WTC11 (cell line): Measurements from ENCODE around the gene ARSB. TPM values are rescaled to one million over a fixed set of nuclear protein-coding genes. Genes with fewer than 3 reads are reported as not detected.

ENCODE experiments used
- ATAC-seq: fragments of 200-7000 bp; cut with Tn5 transposase; 2 replicates; pipeline ENCODE4 v1.10.0; 2021; ENCODE audit warnings: mild to moderate bottlenecking, moderate library complexity
- CTCF ChIA-PET: fragments of 300-600 bp; sonication (Branson Sonifier 250); formaldehyde crosslinking; loops from one replicate; lab custom pipeline; 2021; ENCODE audit warnings: antibody characterized with exemption; lab: Charles Lee
- POLR2A ChIA-PET: fragments of 350-600 bp; sonication (Branson Sonifier 250); formaldehyde crosslinking; loops from one replicate; lab custom pipeline; 2021; ENCODE audit warnings: antibody characterized with exemption; lab: Charles Lee
- DNase-seq: peaks from one replicate; pipeline ENCODE4 v3.0.0; 2021; ENCODE audit warnings: low spot score
- H3K27ac Mint-ChIP-seq: 2 replicates; pipeline ENCODE4 v1.8.0; 2021; ENCODE audit warnings: mixed read lengths
- H3K27me3 Mint-ChIP-seq: 2 replicates; pipeline ENCODE4 v1.8.0; 2021; ENCODE audit warnings: low read depth, mild to moderate bottlenecking, moderate library complexity, mixed read lengths
- H3K36me3 Mint-ChIP-seq: 2 replicates; pipeline ENCODE4 v1.8.0; 2021; ENCODE audit warnings: mixed read lengths
- H3K4me1 Mint-ChIP-seq: 2 replicates; pipeline ENCODE4 v1.8.0; 2022; ENCODE audit warnings: mixed read lengths
- H3K4me3 Mint-ChIP-seq: 2 replicates; pipeline ENCODE4 v1.8.0; 2021; ENCODE audit warnings: mild to moderate bottlenecking, moderate library complexity, mixed read lengths
- H3K9me3 Mint-ChIP-seq: 2 replicates; pipeline ENCODE4 v1.8.0; 2021; ENCODE audit warnings: mixed read lengths
- ARID4B ChIP-seq: sonication (generic); formaldehyde crosslinking; IDR thresholded peaks from 2 replicates; pipeline ENCODE4 v1.8.0; 2023; ENCODE audit warnings: missing genetic modification reagents, mild to moderate bottlenecking, borderline replicate concordance
- CREB1 ChIP-seq: sonication (generic); formaldehyde crosslinking; IDR thresholded peaks from 2 replicates; pipeline ENCODE4 v1.8.0; 2023; ENCODE audit warnings: mild to moderate bottlenecking, missing genetic modification reagents
- CREM ChIP-seq: sonication (generic); formaldehyde crosslinking; IDR thresholded peaks from 2 replicates; pipeline ENCODE4 v1.8.1; 2022; ENCODE audit warnings: mild to moderate bottlenecking, missing genetic modification reagents, moderate library complexity
- ELF4 ChIP-seq: sonication (generic); formaldehyde crosslinking; IDR thresholded peaks from 2 replicates; pipeline ENCODE4 v1.8.1; 2022; ENCODE audit warnings: low read depth, mild to moderate bottlenecking, moderate library complexity, missing genetic modification reagents
- FOXJ3 ChIP-seq: sonication (generic); formaldehyde crosslinking; IDR thresholded peaks from 2 replicates; pipeline ENCODE4 v1.9.0; 2021; ENCODE audit warnings: missing genetic modification reagents, mild to moderate bottlenecking, borderline replicate concordance
- GABPB1 ChIP-seq: sonication (generic); formaldehyde crosslinking; IDR thresholded peaks from 2 replicates; pipeline ENCODE4 v1.8.1; 2023; ENCODE audit warnings: mild to moderate bottlenecking, missing genetic modification reagents
- HMGA2 ChIP-seq: fragments of 250-450 bp; sonication (Bioruptor Pico); IDR thresholded peaks from 2 replicates; pipeline ENCODE4 v1.4.0; 2021; ENCODE audit warnings: mild to moderate bottlenecking, moderate library complexity
- JUN ChIP-seq: sonication (generic); formaldehyde crosslinking; IDR thresholded peaks from 2 replicates; pipeline ENCODE4 v1.8.0; 2023; ENCODE audit warnings: mild to moderate bottlenecking, missing genetic modification reagents
- KAT7 ChIP-seq: sonication (generic); formaldehyde crosslinking; IDR thresholded peaks from 2 replicates; pipeline ENCODE4 v1.8.1; 2023; ENCODE audit warnings: missing genetic modification reagents, mild to moderate bottlenecking, borderline replicate concordance
- NFYB ChIP-seq: sonication (generic); formaldehyde crosslinking; conservative IDR thresholded peaks from 2 replicates; pipeline ENCODE4 v1.8.0; 2022; ENCODE audit warnings: low read depth, missing genetic modification reagents
- NR1H2 ChIP-seq: sonication (generic); formaldehyde crosslinking; IDR thresholded peaks from 2 replicates; pipeline ENCODE4 v1.9.0; 2021; ENCODE audit warnings: mild to moderate bottlenecking, moderate library complexity, missing genetic modification reagents
- PREB ChIP-seq: sonication (generic); formaldehyde crosslinking; IDR thresholded peaks from 2 replicates; pipeline ENCODE4 v1.8.1; 2022; ENCODE audit warnings: mild to moderate bottlenecking, missing genetic modification reagents, moderate library complexity, borderline replicate concordance
- SMAD4 ChIP-seq: sonication (generic); formaldehyde crosslinking; IDR thresholded peaks from 2 replicates; pipeline ENCODE4 v1.8.0; 2022; ENCODE audit warnings: mild to moderate bottlenecking, missing genetic modification reagents
- STAT6 ChIP-seq: sonication (generic); formaldehyde crosslinking; conservative IDR thresholded peaks from 2 replicates; pipeline ENCODE4 v1.8.1; 2023; ENCODE audit warnings: mild to moderate bottlenecking, low read depth, missing genetic modification reagents, moderate library complexity
- TEAD1 ChIP-seq: sonication (generic); formaldehyde crosslinking; IDR thresholded peaks from 2 replicates; pipeline ENCODE4 v1.8.0; 2022; ENCODE audit warnings: mild to moderate bottlenecking, missing genetic modification reagents
- ZNF138 ChIP-seq: sonication (generic); formaldehyde crosslinking; conservative IDR thresholded peaks from 2 replicates; pipeline ENCODE4 v1.8.1; 2022; ENCODE audit warnings: mild to moderate bottlenecking, moderate library complexity, missing genetic modification reagents
- ZNF219 ChIP-seq: sonication (generic); formaldehyde crosslinking; IDR thresholded peaks from 2 replicates; pipeline ENCODE4 v1.8.0; 2023; ENCODE audit warnings: missing genetic modification reagents, mild to moderate bottlenecking, borderline replicate concordance
- ZNF512 ChIP-seq: sonication (generic); formaldehyde crosslinking; IDR thresholded peaks from 2 replicates; pipeline ENCODE4 v1.8.1; 2022; ENCODE audit warnings: missing genetic modification reagents, borderline replicate concordance
- ZNF671 ChIP-seq: fragments of 250-450 bp; sonication (Bioruptor Pico); IDR thresholded peaks from 2 replicates; pipeline ENCODE4 v1.8.0; 2021; ENCODE audit warnings: mild to moderate bottlenecking
- total RNA-seq: library from RNA; stranded (reverse); gene quantifications from 3 replicates; pipeline ENCODE4 v1.2.3, GENCODE V29; 2021
- TF ChIP-seq, protein P1 (sequence below): sonication (generic); formaldehyde crosslinking; IDR thresholded peaks from 2 replicates; pipeline ENCODE4 v1.8.1; 2023; ENCODE audit warnings: mild to moderate bottlenecking, missing genetic modification reagents, borderline replicate concordance

Gene ARSB
- total RNA-seq, 1 experiment from 2014 or later, result 9.7 TPM

- TF ChIP-seq ZNF512 (CRISPR knock-in tag) (no peak), ZNF138 (CRISPR knock-in tag) (no peak), NFYB (CRISPR knock-in tag) (no peak)
These were observed 206.6 kb downstream of the ARSB start (continued) for GRCh38 chr5:78778538-78778937.

DNA sequence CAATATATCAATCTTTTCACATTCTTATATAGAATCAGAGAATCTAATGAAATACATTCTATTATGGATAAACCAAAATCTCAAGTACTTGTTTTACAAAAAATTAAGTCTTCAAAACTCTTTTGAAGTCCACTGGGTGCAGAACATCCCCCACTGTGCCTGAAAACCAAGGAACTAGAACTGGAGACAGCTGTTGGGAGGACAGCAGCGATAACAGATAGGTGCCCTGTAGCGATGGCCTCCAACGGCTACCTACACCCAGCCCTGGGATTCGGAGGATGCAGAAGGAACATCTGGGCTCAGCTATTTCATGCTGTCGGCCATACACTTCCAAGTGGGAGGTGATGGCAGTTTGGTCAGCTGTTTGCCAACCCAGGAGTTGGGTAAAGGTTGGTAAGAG is 207.2 kb downstream of the ARSB start:
- ATAC-seq (no peak), DNase-seq (no peak)
- TF ChIP-seq ZNF219 (CRISPR knock-in tag) (no peak), TEAD1 (CRISPR knock-in tag) (no peak), GABPB1 (CRISPR knock-in tag) (no peak), PREB (CRISPR knock-in tag) (no peak), HMGA2 (no peak)
- Mint-ChIP-seq H3K9me3 (no peaks in the 10 kb centered on the region), H3K4me3 (no peak overlapping the region), H3K36me3 (no peaks in the 10 kb centered on the region), H3K4me1 (peaks cover 18% of the 10 kb centered on the region), H3K27me3 (no peaks in the 10 kb centered on the region), H3K27ac (no peak overlapping the region)
- ChIA-PET POLR2A (no interaction called here), CTCF (no interaction called here)

DNA sequence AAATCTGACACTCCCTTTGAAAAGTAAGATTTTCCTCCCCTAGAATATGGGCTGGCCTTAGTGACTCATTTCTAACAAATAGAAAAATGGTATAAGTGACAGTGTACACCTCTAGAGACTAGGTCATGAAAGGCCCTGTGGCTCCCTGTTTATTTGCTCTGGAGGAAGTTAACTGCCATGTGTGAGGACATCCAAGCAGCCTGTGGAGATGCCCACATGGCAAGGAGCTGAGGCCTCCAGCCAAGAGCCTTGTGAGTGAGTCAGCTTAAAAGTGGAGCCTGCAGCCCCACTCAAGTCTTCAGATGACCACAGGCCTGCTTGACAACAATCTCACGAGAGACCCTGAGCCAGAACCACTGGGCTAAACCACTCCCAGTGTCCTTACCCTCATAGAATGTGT is 208.5 kb downstream of the ARSB start:
- Mint-ChIP-seq H3K27me3 (no peaks in the 10 kb centered on the region), H3K27ac (no peak overlapping the region), H3K4me1 (peaks cover 22% of the 10 kb centered on the region), H3K36me3 (no peaks in the 10 kb centered on the region), H3K9me3 (no peaks in the 10 kb centered on the region), H3K4me3 (no peak overlapping the region)
- DNase-seq (no peak), ATAC-seq (no peak)
- POLR2A ChIA-PET, result interaction anchor here (0.6 to 0.7 kb wide), 3 partner anchors 11 to 33 kb away, joined by 3 to 4 read pairs (median 4); no protein-coding TSS in a partner anchor
- CTCF ChIA-PET, result interaction anchor here (0.6 to 1.3 kb wide), 2 partner anchors 16 to 58 kb away, joined by 3 to 4 read pairs; no protein-coding TSS in a partner anchor
- TF ChIP-seq KAT7 (CRISPR knock-in tag) (no peak), ZNF671 (CRISPR knock-in tag) (no peak), ELF4 (CRISPR knock-in tag) (no peak), FOXJ3 (CRISPR knock-in tag) (no peak), TEAD1 (CRISPR knock-in tag) (no peak), CREM (no peak), STAT6 (CRISPR knock-in tag) (no peak), SMAD4 (CRISPR knock-in tag) (no peak), CREB1 (CRISPR knock-in tag) (no peak), NR1H2 (CRISPR knock-in tag) (no peak), JUN (CRISPR knock-in tag) (no peak), GABPB1 (CRISPR knock-in tag) (no peak), ARID4B (CRISPR knock-in tag) (no peak)
- TF ChIP-seq, protein P1, sequence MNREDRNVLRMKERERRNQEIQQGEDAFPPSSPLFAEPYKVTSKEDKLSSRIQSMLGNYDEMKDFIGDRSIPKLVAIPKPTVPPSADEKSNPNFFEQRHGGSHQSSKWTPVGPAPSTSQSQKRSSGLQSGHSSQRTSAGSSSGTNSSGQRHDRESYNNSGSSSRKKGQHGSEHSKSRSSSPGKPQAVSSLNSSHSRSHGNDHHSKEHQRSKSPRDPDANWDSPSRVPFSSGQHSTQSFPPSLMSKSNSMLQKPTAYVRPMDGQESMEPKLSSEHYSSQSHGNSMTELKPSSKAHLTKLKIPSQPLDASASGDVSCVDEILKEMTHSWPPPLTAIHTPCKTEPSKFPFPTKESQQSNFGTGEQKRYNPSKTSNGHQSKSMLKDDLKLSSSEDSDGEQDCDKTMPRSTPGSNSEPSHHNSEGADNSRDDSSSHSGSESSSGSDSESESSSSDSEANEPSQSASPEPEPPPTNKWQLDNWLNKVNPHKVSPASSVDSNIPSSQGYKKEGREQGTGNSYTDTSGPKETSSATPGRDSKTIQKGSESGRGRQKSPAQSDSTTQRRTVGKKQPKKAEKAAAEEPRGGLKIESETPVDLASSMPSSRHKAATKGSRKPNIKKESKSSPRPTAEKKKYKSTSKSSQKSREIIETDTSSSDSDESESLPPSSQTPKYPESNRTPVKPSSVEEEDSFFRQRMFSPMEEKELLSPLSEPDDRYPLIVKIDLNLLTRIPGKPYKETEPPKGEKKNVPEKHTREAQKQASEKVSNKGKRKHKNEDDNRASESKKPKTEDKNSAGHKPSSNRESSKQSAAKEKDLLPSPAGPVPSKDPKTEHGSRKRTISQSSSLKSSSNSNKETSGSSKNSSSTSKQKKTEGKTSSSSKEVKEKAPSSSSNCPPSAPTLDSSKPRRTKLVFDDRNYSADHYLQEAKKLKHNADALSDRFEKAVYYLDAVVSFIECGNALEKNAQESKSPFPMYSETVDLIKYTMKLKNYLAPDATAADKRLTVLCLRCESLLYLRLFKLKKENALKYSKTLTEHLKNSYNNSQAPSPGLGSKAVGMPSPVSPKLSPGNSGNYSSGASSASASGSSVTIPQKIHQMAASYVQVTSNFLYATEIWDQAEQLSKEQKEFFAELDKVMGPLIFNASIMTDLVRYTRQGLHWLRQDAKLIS (CRISPR knock-in tag), result no peak
